Fibroblast of lung (primary cell): Measurements from ENCODE around the gene NHLRC2. TPM values are rescaled to one million over a fixed set of nuclear protein-coding genes. Genes with fewer than 3 reads are reported as not detected.
"Not testable (repeated sequence)": the region's sequence is repeated elsewhere in the genome, so short reads cannot be mapped to it uniquely, and the experiment has no call there.

Experiments used
- DNase-seq, 2 donors: peaks; one replicate each; pipeline versions ENCODE4 v3.0.0 to v3.0.0-alpha.2; 2010; ENCODE audit warnings: low read depth in 2 of 2
- H2AFZ ChIP-seq: 2 replicates; pipeline ENCODE4 v1.5.1; 2012; ENCODE audit warnings: low read length, control low read depth, inconsistent platforms
- H3K27ac ChIP-seq: 2 replicates; pipeline ENCODE4 v1.5.1; 2011; ENCODE audit warnings: low read length, control low read depth; ENCODE audit not compliant: insufficient read depth
- H3K27me3 ChIP-seq: 2 replicates; pipeline ENCODE4 v1.5.1; 2011; ENCODE audit warnings: mild to moderate bottlenecking, low read length; ENCODE audit not compliant: control insufficient read depth, insufficient read depth
- H3K36me3 ChIP-seq: 2 replicates; pipeline ENCODE4 v1.5.1; 2011; ENCODE audit warnings: low read length; ENCODE audit not compliant: control insufficient read depth, insufficient read depth
- H3K4me1 ChIP-seq: 2 replicates; pipeline ENCODE4 v1.5.1; 2011; ENCODE audit warnings: low read length; ENCODE audit not compliant: control insufficient read depth, insufficient read depth; ENCODE audit errors: extremely low read depth
- H3K4me2 ChIP-seq: 2 replicates; pipeline ENCODE4 v1.5.1; 2011; ENCODE audit warnings: low read length, control low read depth; ENCODE audit not compliant: insufficient read depth; ENCODE audit errors: extremely low read depth
- H3K4me3 ChIP-seq, 4 experiments: fragments of 200-600 bp in 1 of 4; sonication (generic) in 1 of 4; replicated peaks in 1 of 4; 2 replicates each; pipeline ENCODE4 v1.5.1; 2011 to 2016; ENCODE audit warnings: low read length in 4 of 4, low read depth in 3 of 4, mild to moderate bottlenecking in 3 of 4, control low read depth in 2 of 4, inconsistent platforms in 1 of 4, mixed read lengths in 1 of 4; ENCODE audit not compliant: insufficient read depth in 1 of 4; ENCODE audit errors: control extremely low read depth in 1 of 4
- H3K79me2 ChIP-seq: 2 replicates; pipeline ENCODE4 v1.5.1; 2012; ENCODE audit warnings: mild to moderate bottlenecking, low read length, inconsistent platforms; ENCODE audit not compliant: control insufficient read depth, insufficient read depth
- H3K9ac ChIP-seq: 2 replicates; pipeline ENCODE4 v1.5.1; 2011; ENCODE audit warnings: mild to moderate bottlenecking, low read length, control low read depth; ENCODE audit not compliant: insufficient read depth
- H3K9me3 ChIP-seq: 2 replicates; pipeline ENCODE4 v1.5.1; 2012; ENCODE audit warnings: low read depth, low read length; ENCODE audit not compliant: control insufficient read depth, insufficient read depth
- H4K20me1 ChIP-seq: 2 replicates; pipeline ENCODE4 v1.5.1; 2011; ENCODE audit warnings: low read length; ENCODE audit not compliant: control insufficient read depth, insufficient read depth; ENCODE audit errors: extremely low read depth
- EZH2 ChIP-seq: IDR thresholded peaks from 2 replicates; pipeline ENCODE4 v1.5.1; 2012; ENCODE audit warnings: low read length, control low read depth, mild to moderate bottlenecking; ENCODE audit errors: missing control alignments
- polyA plus RNA-seq, 2 donors: library from polyadenylated mRNA; depleted of rRNA in 1 of 2; stranded (reverse) in 1 of 2; unstranded in 1 of 2; fragments of >200 nt; gene quantifications; 2 replicates each; pipeline ENCODE4 v1.2.1, GENCODE V29; 2011 to 2012; ENCODE audit warnings: missing spikeins in 1 of 2
- total RNA-seq: library from RNA; depleted of rRNA; stranded (reverse); fragments of >200 nt; gene quantifications from 2 replicates; pipeline ENCODE4 v1.2.1, GENCODE V29; 2014
- TF ChIP-seq, protein P1 (sequence below), 2 donors: IDR thresholded peaks in 1 of 2; conservative IDR thresholded peaks in 1 of 2; 1 replicate in 1 of 2; 2 replicates in 1 of 2; pipeline ENCODE4 v1.5.1; 2011 to 2012; ENCODE audit warnings: low read length in 2 of 2, control low read depth in 1 of 2, inconsistent platforms in 1 of 2, low read depth in 1 of 2, mild to moderate bottlenecking in 1 of 2

NHLRC2 gene
- total and polyA plus RNA-seq, 2 donors (not counting 1 experiment from before 2014, with no cell fraction given): 10.1 to 11.9 TPM

DNA sequence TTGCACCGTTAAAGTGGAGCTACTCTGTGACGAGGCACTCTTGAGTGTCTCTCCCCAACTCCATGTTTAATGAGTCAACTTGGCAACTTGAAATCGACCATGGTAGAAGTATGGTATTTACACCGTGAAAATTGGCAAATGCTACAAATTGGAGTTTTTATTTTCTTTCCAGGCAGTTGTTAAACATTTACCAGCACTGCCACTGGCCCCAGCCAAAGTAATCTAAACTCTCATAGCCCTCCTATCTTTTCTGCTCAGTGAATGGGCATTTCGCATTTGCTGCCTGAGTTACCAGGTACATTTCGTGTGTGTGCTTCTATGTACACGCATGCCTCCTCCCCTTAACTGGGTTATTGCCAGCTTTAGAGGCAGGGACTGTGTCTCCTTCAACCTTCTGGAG is 83.3 kb downstream of the NHLRC2 start:
- Histone ChIP-seq H3K9me3 (no peaks in the 10 kb centered on the region), H3K4me3 (no peak overlapping the region)

GRCh38 chr10:113939212-113939860 is 84.9 kb downstream of the NHLRC2 start:
- H4K20me1 ChIP-seq: no peaks in the 10 kb centered on the region
- H3K27ac ChIP-seq: no peak overlapping the region

More for the DNA sequence above, 83.3 kb downstream of the NHLRC2 start:
- Histone ChIP-seq H3K4me2 (no peak overlapping the region), H3K79me2 (no peaks in the 10 kb centered on the region), H3K9ac (no peak overlapping the region), H3K27ac (no peak overlapping the region), H4K20me1 (no peaks in the 10 kb centered on the region), H3K36me3 (no peaks in the 10 kb centered on the region), H2AFZ (no peak overlapping the region), H3K4me1 (no peaks in the 10 kb centered on the region), H3K27me3 (no peaks in the 10 kb centered on the region)
- no peak for TF ChIP-seq EZH2
- TF ChIP-seq, protein P1, sequence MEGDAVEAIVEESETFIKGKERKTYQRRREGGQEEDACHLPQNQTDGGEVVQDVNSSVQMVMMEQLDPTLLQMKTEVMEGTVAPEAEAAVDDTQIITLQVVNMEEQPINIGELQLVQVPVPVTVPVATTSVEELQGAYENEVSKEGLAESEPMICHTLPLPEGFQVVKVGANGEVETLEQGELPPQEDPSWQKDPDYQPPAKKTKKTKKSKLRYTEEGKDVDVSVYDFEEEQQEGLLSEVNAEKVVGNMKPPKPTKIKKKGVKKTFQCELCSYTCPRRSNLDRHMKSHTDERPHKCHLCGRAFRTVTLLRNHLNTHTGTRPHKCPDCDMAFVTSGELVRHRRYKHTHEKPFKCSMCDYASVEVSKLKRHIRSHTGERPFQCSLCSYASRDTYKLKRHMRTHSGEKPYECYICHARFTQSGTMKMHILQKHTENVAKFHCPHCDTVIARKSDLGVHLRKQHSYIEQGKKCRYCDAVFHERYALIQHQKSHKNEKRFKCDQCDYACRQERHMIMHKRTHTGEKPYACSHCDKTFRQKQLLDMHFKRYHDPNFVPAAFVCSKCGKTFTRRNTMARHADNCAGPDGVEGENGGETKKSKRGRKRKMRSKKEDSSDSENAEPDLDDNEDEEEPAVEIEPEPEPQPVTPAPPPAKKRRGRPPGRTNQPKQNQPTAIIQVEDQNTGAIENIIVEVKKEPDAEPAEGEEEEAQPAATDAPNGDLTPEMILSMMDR (conservative IDR thresholded peaks at IDR 0.05 in 1 of 2, IDR thresholded peaks at IDR 0.05 in 1 of 2; ENCODE audit: low read depth in 1 of 2, low read length in 2 of 2): no peak
- DNase-seq: no peak

DNA sequence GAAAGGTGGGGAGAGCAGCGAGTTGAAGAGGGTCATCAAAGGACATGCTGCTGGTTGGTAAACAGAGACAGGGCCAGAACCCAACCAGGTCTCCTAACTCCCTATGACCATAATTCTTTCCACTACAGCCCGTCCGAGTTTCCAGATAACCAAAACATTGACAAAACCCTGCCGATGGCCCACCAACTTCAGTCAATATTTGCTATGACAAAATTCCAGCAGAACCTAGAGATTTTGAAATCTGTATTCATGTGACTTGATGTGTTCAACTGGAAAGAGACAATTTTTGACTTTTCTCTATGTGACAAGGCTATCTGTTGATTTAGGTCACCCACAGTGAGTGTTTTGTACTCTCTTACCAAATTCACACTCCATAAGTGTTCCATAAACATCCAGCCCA is 86.7 kb downstream of the NHLRC2 start:
- no peak overlapping the region for H3K4me2 ChIP-seq
- no peaks in the 10 kb centered on the region for H3K79me2 ChIP-seq
- H3K4me1 ChIP-seq: no peaks in the 10 kb centered on the region
- TF ChIP-seq, protein P1 (conservative IDR thresholded peaks at IDR 0.05 in 1 of 2, IDR thresholded peaks at IDR 0.05 in 1 of 2; ENCODE audit: low read depth in 1 of 2, low read length in 2 of 2): no peak
- TF ChIP-seq EZH2: no peak
- H3K9ac ChIP-seq: no peak overlapping the region
- H3K27ac ChIP-seq: no peak overlapping the region
- no peak overlapping the region for H2AFZ ChIP-seq
- DNase-seq: no peak
- H4K20me1 ChIP-seq: no peaks in the 10 kb centered on the region
- no peaks in the 10 kb centered on the region for H3K27me3 ChIP-seq
- no peaks in the 10 kb centered on the region for H3K36me3 ChIP-seq
- no peak overlapping the region for H3K4me3 ChIP-seq
- no peaks in the 10 kb centered on the region for H3K9me3 ChIP-seq

More at GRCh38 chr10:113939212-113939860, 84.9 kb downstream of the NHLRC2 start:
- TF ChIP-seq, protein P1 (conservative IDR thresholded peaks at IDR 0.05 in 1 of 2, IDR thresholded peaks at IDR 0.05 in 1 of 2; ENCODE audit: low read depth in 1 of 2, low read length in 2 of 2): no peak
- no peak for TF ChIP-seq EZH2
- H3K4me2 ChIP-seq: no peak overlapping the region
- no peak overlapping the region for H2AFZ ChIP-seq
- H3K36me3 ChIP-seq: no peaks in the 10 kb centered on the region
- no peak overlapping the region for H3K4me3 ChIP-seq
- no peaks in the 10 kb centered on the region for H3K27me3 ChIP-seq
- no peaks in the 10 kb centered on the region for H3K79me2 ChIP-seq
- DNase-seq: no peak
- no peaks in the 10 kb centered on the region for H3K4me1 ChIP-seq
- H3K9ac ChIP-seq: no peak overlapping the region
- H3K9me3 ChIP-seq: no peaks in the 10 kb centered on the region

DNA sequence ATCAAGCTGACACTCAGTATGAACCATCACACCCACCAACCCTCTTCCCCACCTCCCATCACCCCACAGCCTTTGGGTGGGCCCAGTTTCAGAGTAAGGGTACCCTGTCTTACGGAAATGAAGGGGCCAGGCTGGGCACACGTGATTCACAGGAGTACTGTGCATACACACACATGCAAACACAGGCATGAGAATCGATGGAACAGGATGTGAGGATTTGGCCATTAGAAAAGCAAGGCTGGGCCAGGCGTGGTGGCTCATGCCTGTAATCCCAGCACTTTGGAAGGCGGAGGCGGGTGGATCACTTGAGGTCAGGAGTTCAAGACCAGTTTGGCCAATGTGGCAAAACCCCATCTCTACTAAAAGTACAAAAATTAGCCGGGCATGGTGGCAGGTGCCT is 88.7 kb downstream of the NHLRC2 start:
- not testable (repeated sequence) for H2AFZ ChIP-seq, H3K4me1 ChIP-seq, H3K4me3 ChIP-seq, DNase-seq, H3K9ac ChIP-seq, H3K79me2 ChIP-seq, H3K36me3 ChIP-seq, H3K9me3 ChIP-seq, H3K4me2 ChIP-seq, H3K27ac ChIP-seq, H3K27me3 ChIP-seq, H4K20me1 ChIP-seq
